Skin epidermis (tissue), 12 donors: Measurements from ENCODE around the gene DOK5.

Experiments used
- H3K27ac ChIP-seq, 21 experiments: fragments of 200-600 bp; sonication (generic) in 11 of 21; one replicate each; pipeline ENCODE4 v1.5.0; 2020; ENCODE audit warnings: mild to moderate bottlenecking in 3 of 21, inconsistent platforms in 2 of 21, moderate library complexity in 2 of 21
- H3K4me3 ChIP-seq, 7 experiments: fragments of 200-600 bp; sonication (generic) in 2 of 7; one replicate each; pipeline ENCODE4 v1.5.0; 2020; ENCODE audit warnings: inconsistent platforms in 2 of 7, mild to moderate bottlenecking in 2 of 7, moderate library complexity in 1 of 7

Gene DOK5

DNA sequence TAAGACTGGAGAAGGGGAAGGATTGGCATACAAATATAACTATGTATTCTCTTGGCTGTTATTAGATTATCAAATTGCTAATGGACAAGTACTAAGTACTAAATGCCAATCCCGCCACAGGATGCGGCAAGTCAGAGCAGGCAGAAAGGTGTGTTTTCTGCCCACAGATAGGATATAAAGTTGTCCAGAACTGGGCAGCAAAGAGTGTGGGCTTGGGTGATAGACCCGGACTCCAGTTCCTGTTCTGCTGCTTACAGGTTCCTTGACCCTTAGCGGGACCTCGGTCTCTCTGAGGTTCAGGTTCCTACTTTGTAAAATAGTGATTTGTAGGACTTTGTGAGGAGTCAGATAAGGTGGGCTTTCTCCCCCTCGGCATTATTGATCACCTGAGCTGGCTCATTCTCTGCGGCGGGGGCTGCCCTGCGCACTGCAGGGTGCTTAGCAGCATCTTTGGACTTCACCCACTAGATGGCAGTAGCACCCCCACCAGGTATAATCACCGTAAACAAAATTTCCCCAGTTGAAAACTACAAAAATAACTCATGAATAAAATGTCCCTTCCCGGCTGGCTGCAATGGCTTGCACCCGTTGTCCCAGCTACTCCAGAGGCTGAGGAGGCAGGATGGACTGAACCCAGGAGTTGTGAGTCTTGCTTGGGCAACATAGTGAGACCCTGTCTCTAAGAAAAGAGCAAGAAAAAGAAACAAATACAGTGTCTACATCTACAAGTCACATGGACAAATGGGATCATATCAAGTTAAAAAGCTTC, 193.1 kb downstream of the DOK5 start:
- no peak overlapping the region for H3K27ac ChIP-seq
- H3K4me3 ChIP-seq = no peak overlapping the region

DNA sequence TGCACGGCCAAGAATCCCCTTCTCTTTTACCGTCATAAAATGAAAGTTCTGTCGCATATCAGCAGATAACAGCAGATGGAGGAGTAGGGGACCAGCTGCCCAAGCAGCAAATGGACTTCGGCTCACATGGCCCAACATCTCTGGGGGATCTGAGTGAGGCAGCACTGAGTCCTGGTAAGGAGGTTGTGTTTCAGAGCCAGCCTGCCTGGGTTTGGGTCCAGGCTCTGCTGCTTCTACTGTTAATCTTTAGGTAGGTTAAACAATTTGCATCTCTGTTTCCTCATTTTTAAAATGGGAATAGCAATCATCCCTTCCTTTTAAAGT, 193.6 kb downstream of the DOK5 start:
- Histone ChIP-seq H3K27ac (no peak overlapping the region), H3K4me3 (no peak overlapping the region)

DNA sequence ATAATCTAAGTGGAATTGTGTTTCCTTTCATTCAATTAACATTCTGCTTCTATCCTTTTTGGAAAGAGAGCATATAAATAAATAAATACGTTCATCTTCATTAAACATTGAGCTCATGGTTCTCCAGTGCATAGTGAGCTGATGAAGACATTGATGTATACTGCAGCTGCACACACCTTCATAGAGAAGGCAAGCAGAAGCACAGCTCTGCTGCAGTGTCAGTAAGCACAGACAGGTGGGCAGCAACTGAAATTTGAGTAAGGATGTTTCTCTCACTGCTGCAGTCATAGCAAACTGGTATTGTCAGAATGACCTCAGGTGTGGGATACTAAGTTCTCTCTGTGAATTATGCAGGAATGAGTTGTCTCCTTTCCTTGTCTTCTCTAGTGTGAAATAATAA, 202.9 kb downstream of the DOK5 start:
- H3K27ac ChIP-seq = no peak overlapping the region
- no peak overlapping the region for H3K4me3 ChIP-seq

DNA sequence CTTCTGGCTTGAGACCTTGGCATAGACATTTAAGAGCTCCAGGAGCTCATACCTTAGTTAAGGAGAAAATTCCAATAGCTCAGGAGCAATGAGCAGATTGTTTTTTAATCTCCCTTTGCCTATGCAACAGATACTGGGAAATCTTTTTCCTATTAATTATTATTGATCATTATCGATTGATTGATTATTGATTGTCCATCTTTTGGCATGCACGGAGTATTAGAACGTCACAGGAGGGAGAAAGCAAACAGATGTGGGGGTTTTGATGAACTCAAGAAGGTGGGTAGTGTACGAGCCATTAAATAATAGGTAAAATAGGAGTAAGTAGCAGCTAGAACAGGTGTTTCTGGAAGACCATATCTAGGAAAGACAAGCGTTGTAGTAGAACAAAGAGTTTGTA, 205.0 kb downstream of the DOK5 start:
- H3K4me3 ChIP-seq = no peak overlapping the region

DNA sequence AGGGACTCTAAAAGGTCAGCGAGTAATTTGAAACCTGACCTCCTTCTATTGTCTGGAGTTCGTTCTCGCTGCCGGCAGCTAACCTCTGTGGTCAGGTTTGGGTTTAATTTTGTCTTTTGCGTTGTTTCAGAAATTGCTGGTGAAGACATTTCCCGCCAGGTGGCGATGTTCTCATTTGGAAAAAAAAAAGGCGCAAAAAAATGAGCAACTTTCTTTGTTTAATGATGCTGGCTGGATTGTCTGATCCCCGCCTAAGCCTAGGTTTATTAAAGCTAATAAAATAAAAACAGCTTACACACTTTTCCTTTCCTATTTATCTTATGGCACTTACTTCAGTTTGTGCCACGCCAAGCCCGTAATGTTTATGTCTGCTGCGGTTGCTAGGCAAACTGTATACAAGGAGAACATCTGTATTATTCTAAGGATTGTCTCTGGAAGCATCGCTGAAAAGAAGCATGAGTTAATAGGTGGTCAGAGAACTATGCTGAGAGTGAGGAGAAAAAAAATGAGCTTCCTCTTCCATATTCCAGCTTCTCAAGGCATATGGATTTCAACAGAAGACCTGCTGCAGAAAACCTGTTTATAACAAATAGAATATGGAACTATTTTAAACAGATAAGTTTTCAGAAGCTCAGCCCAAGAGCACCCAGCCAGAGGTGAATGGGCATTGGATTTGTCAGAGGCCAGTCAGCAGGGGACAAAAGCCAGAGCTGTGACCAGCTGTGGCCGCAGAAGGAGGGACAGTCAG, 205.7 kb downstream of the DOK5 start:
- Histone ChIP-seq H3K4me3 (no peak overlapping the region), H3K27ac (no peak overlapping the region)

More for the DNA sequence above, 205.0 kb downstream of the DOK5 start:
- no peak overlapping the region for H3K27ac ChIP-seq

DNA sequence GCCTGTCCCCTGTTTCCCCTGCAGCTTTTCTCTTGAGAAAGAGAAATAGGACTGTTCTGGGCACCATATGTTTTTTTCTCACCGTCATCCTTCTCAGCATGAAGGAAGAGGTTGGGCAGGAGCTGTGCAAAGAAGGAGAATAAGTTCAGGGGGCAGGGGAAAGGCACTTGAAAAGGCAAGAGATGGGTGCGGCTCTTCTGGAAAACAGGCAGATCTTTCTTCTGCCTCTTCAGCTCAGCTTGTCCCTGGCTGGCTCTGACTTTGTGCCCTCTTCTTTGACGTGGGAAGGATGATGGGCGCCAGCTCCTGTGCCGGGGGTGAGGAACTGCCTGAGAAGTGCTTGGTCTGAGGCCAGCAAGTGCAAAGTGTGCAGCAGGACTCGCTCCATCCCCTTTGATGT, 206.5 kb downstream of the DOK5 start:
- Histone ChIP-seq H3K27ac (no peak overlapping the region), H3K4me3 (no peak overlapping the region)

DNA sequence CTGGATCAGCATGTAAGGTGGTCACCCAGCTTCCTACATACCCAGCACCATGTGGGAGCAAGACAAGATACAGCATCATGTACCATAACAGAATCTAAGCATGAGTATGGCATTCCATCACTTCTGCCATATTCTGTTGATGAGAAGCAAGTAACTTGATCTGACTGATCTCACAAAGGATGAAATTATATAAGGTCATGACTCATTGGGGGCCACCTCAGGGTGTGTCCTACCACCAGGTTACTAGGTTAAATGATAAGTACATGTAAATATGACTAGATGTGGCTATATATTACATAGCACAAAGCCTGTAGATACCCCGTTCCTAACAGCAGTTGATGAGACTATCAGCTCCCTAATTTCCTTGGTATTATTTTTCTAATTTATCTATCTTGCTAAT, 213.1 kb downstream of the DOK5 start:
- Histone ChIP-seq H3K4me3 (no peak overlapping the region), H3K27ac (no peak overlapping the region)

DNA sequence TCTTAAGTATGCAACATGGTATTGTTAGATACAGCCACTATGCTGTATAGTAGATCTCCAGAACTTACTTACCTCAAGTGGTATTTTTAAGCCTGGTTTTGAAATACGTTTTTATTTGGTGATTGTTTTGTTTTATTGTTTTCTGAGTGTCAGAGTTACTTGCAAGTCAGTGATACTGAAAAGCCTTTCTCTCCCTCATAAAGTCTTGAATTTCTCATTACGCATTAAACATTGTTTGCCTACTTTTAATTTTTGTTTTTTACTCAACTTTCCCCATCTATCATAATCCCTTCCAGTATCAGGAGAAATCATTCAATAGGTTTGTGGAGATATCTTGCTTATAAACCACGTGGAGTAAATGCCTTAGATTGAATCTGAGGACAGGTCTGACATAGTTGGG, 214.9 kb downstream of the DOK5 start:
- Histone ChIP-seq H3K4me3 (no peak overlapping the region), H3K27ac (no peak overlapping the region)

DNA sequence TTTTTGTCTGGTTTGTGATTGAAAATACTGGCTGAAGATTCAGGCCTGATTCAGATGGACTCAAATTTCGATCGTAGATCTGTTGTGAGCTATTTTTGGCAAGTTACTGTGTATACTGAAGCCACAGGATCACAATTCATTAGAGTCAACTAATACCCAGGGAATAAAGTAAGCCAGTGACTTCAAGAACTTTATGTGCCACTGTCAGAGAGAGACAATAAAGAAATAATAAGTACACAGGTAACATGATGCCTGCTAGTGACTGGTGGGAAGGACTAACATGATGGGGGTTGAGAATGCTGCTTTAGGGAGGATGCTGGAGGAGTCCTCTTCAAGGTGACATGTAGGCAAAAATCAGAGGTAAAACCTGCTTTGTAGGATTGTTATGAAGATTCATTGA, 215.9 kb downstream of the DOK5 start:
- H3K4me3 ChIP-seq = no peak overlapping the region
- H3K27ac ChIP-seq = no peak overlapping the region

DNA sequence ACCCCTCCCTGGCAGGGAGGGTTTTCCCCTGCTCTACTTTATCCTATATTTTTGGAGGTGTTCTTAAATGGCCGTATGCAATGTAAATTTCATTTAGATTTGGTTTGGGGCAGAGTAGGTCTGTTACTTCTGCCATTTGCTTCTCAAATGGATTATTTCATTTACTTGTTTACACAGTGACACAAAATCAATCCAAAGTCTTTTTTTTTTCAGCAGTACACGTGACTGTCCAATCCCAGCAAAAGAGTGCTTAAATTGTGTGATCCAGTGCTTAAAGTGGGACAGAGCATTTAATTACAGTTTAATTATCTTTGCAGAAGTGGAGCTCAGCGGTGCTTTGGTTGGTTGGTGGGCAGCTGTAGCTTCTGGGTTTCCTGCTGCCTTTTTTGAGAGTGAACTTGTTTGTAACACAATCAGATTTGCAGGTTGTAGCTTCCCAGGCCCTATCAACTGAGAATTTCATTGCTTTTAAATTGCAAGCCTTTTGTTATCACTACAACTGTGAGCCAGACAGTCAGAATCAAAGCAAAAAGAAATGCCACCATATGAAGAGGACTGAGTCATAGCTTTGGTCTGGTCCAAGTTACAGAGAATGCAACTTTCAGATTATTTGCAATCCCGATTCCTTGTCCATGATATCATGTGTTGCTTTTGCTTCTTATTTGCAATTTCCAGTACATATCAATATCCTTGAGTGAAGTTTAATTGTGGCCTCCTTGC, 216.9 kb downstream of the DOK5 start:
- no peak overlapping the region for H3K27ac ChIP-seq
- H3K4me3 ChIP-seq = no peak overlapping the region

DNA sequence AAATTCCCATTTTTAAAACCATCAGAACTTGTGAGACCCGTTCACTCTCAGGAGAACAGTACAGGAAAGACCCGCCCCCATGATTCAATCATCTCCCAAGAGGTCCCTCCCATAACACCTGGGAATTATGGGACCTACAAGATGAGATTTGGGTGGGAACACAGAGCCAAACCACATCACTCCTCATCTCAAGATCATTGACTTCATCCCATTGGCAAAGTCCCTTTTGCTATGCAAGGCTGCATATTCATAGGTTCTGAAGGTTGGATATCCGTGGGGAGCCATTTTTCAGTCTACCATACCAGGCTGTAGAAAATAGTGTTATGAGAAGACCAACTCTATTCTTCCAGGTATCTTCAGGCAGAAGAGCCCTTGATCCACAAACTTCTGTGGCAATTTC, 219.1 kb downstream of the DOK5 start:
- H3K4me3 ChIP-seq = no peak overlapping the region
- H3K27ac ChIP-seq = no peak overlapping the region

DNA sequence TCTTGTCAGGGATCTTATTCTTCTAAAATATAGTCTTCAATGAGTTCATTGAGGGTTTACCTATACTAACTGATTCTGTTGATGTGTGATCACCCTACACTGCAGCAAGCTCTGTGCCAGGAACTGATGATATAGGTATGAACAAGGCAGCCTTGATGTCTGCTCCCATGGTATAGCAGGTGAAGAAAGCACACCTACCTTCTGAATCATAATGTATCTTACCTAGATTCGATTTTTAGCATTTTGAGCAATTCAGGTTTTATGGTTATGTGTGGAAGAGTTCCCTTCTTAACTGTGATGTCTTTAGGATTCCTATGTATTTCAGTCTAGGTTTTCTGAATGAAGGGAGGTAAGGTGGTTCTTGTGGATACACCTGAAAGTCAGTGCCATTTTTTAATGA, 223.0 kb downstream of the DOK5 start:
- H3K27ac ChIP-seq = no peak overlapping the region
- H3K4me3 ChIP-seq = no peak overlapping the region
